HG02840 (cell line): ENCODE measurements around the gene PEPD.

Experiments
- ATAC-seq: cut with Tn5 transposase; IDR thresholded peaks from one replicate; pipeline ENCODE4 v1.9.1; 2021; ENCODE audit warnings: mild to moderate bottlenecking, moderate library complexity, moderate number of reproducible peaks; ENCODE audit not compliant: unreplicated experiment, low FRiP score

Gene PEPD

GRCh38 chr19:33412601-33413425 lies 108.8 kb downstream of the PEPD start:
- ATAC-seq = no peak

- ATAC-seq = no peak
Observed at GRCh38 chr19:33411621-33412180, 109.9 kb downstream of the PEPD start.

GRCh38 chr19:33410915-33411401 lies 110.6 kb downstream of the PEPD start:
- ATAC-seq = no peak

DNA sequence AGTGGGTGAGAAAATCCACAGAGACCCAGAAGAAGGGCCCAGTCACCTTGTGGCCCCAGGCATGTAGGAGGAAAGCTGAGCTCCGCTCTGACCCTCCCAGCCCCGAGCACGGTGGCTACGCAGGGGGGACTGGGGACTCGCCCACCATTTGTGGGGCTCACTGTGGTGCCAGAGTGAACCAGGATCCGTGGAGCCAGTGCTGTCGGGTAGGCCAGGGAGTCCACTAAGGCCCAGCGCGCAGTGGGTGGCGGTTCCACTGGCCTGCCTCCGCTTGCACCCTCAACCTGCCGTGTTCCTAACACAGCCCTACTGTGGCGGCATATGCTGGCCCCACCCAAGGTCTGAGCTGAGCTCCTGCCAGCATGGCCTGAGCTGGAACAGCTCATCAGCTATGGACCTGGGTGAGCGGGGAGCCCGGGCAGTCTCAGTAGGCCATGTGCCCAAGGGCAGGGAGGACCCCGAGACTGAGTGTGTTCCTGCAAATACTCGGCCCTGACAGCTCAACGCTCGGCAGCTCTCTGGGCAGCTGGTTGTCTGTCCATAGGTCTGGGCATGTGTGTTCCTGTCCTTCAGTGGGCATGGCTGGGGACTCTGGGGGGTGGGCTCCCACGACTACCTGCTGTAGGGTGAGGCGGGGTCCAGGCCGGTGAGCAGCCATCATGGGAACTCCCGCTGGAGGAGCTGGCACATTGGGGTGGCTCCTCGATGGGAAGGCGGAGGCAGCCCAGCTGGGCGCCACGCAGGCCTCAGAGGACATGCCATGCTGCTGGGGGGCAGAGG lies 111.5 kb downstream of the PEPD start:
- no peak for ATAC-seq

GRCh38 chr19:33408538-33409434 lies 112.8 kb downstream of the PEPD start:
- no peak for ATAC-seq

- no peak for ATAC-seq
Observed at GRCh38 chr19:33408116-33408515, 113.5 kb downstream of the PEPD start.

DNA sequence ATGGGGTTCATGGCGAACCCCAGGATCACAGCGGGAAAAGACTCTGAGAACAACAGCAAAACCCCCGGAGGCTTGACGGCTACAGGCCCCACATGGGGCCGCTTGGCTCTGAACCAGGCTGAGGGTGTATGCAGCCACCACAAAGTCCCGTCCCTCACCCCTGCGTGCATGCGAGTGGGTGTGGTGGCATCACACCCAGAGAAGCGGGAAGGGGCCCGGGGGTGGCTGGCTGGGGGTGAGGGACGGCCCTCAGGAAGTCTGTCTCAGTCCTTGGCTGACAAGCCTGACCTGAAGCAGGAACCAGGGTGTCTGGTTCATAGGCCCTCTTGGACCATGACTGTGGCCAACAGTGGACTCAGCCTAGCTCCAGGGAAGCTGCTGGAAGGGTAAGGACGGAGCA lies 113.9 kb downstream of the PEPD start:
- ATAC-seq = no peak

DNA sequence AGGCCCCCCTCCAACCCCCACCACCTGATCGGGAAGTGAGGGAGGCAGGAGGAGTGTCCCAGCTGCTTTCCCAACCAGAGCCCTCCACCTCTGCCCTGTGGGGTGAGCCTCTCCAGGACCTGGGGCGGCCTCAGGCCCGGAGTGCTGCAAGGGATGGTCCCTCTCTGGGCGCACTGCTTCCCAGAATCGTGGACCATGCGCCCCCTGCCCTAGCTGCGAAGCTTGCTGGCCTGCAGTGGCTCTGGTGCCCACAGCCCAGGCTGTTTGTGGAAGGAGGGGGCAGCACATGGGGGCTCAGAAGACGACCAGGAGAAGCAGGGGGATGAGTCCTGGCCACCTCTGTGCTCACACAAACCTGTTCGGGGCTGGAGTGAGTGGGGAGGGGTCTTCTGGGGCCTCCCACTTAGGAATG lies 114.4 kb downstream of the PEPD start:
- no peak for ATAC-seq

GRCh38 chr19:33406521-33407139 lies 115.0 kb downstream of the PEPD start:
- ATAC-seq = no peak

DNA sequence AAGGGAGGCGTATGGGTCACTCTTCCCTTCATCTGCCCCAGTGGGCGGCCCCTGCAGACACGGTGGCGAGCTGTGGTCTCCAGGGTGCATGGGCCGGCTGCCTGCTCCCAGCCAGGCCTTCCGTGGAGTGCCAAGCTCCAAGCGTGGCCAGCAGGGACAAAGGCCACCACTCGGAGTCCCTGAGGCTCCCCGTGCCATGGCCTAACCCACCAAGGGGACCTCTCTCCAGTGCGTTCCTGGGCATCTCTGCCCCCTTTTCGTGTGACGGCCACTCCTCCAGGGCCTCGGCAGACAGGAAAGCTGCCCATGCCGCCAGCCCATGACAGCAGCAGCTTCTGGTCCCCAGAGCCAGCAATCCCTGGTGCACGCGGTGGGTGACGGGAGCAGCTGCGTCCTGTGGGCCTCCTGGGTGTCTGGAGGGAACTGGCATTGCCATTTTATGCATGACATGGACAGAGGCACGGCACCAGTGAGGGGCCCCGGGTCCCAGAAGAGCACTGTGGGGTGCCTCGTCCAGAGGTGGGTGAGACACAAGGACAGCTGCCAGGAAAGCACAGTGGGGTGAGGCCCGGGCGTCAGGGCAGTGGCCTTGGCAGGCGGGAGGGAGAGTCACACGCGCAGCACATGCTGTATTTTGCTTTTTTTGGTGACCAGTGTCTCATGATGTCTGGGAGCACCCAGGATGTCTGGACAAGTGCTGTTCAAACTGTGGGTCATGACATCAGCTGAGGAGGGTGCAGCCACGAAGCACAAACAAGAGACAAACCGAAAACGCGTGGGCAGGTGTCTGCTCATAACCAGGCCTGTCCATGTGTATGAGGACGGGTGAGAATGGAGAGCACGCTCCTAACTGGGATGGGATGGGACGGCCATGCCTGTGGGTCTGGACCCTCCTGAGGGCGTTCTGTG lies 115.8 kb downstream of the PEPD start:
- ATAC-seq = no peak

DNA sequence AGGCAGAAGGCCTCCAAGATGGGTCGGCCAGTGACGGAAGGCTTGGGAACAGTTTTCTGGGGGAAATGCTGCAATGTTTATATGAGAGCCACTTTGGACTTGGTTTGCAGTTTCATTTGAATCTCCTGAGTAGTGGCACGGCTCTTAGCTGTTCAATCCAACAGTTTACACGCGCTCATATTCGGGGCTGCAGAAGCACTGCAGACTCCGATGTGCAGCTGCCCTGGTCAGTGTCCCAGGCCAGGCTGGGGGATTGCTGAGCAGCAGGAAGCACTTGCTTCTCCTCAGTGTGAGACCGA lies 116.4 kb downstream of the PEPD start:
- ATAC-seq = no peak

DNA sequence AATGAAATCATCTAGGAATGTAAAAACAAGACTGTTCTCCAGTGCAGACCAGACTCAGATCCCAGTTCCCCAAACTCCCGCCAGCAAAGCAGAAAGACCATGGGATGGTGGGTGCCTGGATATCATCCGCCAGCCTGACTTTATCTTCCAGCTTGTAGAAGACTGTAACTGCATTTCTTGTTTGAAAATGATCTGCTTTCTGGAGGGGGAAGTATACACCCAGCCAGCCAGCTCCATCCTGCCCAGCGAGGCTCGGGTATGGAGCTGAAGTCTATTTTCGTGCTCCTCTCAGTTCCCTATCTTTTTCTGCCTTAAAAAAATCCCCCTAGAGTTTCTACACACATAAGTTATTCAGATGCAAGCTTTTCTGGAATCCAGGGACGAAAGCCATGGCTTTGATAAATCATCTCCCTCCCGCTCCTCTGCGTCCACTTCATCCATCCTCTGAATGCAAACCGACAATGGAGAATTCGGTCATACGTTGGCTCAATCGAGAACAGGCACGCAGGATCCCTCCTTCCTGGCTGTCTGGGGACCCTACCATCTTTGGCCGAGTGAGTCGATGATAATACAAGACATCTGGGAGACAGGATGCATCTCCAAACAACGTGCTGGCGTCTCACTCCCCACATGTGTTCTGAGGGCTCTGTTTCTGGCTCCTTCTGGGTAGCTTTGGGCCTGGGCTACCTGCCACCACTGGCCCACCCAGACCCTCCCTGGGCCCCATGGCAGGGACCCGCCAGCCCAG lies 116.9 kb downstream of the PEPD start:
- ATAC-seq = no peak

DNA sequence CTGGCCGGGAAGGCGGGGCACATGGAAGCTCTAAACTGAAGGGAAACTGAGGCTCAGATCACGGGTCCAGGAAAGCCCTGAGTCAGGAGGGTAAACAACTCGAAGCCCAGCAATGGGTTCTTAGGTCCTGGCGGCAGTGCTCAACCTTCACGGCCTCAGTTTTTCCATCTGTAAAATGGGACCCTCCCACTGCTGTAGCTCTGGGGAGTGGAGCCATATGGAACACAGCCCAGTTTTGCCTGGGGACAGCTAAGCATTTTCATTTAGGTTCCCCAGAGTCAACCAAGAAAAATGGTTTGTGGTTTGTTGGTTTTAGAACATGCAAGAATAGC lies 117.7 kb downstream of the PEPD start:
- ATAC-seq = no peak

DNA sequence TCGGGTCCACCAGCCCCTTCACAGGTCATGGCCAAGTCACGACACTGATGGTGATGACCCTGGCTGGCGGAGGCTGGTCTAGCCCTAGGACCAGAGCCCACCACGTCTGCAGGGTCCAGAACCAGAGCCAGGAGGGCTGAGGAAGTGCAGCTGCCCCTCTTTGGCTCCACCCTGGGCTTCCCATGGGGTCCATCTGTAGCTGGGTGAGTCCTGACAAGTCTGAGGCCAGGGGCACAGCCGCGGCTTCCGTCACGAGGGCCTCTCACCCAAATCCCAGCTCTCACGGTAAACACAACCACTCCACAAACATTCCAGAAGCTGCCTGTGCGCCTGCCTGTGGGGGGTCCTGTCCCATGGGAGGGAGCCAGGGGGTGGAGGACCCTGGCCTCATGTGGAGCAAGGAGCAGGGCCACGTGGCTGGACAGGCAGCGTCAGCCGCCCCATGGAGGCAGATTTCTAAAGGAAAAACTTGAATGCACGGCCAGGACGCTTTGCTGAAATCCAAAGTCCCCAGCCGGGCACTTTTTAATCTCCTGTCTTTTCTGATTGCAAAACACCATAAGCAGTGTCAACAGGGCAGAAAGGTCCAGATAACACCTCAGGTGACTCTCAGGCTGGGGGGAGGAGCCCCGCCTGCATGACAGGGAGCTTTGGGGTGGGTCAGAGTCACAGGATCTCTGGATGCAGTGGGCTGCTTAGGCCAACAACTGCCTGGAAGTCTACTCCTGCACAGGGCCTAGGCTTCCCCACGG lies 118.2 kb downstream of the PEPD start:
- ATAC-seq = no peak

DNA sequence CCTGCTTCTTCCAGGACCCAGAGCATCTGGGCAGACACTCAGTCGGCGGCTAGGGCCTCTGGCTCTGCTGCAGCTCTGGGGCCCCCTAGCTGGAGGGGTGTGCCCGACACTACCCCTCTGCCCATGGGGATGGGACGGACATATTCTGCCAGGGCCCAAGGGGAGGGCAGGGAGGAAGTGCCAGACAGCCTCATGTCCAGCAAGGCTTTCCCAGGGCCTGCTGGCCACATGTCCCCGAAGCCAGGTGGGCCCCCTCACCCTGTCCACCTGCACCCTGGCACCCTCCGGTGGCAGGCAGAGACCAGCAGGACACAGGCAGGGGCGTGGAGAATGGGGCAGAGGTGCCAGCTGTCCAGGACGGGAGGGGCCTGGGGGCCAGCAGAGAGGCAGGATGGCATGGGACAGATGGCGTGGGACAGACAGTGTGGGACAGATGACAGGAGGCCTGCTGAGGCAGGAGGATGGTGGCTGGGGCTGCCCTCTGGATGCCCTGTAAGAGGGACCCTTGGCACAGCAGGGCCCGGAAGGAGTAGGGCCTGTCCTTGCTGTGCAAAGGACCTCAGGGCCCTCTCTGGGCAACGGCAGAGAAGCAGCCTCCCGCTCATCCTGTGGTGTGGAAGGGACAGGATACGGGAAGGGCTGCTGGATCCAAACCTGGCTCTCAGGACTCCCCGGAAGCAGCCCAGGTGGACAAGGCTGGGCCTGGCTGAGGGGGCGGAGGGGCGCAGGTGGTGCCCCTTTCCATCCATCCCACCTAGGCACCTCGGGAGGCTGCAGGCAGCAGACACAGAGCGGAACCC lies 119.0 kb downstream of the PEPD start:
- ATAC-seq = no peak

- ATAC-seq = no peak
Observed at GRCh38 chr19:33401683-33402420, 119.7 kb downstream of the PEPD start.
